ENCODE measurements around the gene GSTO1.

The GSTO1 gene

DNA sequence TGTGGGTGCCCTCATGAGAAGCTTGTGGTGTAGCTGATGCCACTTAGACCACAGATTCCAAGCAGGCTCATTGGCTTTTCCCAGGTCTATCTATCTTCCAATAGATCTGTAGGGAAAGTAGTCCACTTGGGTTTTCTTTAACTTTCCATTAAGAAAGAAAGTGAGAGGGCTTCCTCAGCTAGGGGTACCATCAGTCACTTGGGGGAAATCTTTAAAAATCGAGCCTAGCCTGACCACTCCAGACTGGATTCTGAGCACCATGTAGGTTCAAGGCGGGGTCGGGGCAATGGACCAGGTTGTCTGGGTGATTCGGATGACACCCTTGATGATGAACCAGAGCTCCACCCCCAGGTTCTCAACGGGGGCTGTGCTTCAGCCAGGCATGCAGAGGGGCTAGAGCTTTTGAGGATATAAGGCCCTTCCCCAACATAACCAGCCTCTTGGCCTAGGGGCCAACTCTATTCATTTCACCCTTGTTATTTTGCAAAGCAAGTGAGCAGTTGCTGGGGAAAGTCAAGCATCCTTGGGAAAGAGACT, 56.6 kb downstream of the GSTO1 start:
- no peak for ATAC-seq
- TF ChIP-seq ISL1 (CRISPR knock-in tag; IDR thresholded peaks at IDR 0.05) (no peak), CSRNP3 (CRISPR knock-in tag; IDR thresholded peaks at IDR 0.05) (no peak)
- TF ChIP-seq, protein P1, sequence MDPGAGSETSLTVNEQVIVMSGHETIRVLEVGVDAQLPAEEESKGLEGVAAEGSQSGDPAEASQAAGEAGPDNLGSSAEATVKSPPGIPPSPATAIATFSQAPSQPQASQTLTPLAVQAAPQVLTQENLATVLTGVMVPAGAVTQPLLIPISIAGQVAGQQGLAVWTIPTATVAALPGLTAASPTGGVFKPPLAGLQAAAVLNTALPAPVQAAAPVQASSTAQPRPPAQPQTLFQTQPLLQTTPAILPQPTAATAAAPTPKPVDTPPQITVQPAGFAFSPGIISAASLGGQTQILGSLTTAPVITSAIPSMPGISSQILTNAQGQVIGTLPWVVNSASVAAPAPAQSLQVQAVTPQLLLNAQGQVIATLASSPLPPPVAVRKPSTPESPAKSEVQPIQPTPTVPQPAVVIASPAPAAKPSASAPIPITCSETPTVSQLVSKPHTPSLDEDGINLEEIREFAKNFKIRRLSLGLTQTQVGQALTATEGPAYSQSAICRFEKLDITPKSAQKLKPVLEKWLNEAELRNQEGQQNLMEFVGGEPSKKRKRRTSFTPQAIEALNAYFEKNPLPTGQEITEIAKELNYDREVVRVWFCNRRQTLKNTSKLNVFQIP (CRISPR knock-in tag; IDR thresholded peaks at IDR 0.05; ENCODE audit: borderline replicate concordance, low read depth): no peak

DNA sequence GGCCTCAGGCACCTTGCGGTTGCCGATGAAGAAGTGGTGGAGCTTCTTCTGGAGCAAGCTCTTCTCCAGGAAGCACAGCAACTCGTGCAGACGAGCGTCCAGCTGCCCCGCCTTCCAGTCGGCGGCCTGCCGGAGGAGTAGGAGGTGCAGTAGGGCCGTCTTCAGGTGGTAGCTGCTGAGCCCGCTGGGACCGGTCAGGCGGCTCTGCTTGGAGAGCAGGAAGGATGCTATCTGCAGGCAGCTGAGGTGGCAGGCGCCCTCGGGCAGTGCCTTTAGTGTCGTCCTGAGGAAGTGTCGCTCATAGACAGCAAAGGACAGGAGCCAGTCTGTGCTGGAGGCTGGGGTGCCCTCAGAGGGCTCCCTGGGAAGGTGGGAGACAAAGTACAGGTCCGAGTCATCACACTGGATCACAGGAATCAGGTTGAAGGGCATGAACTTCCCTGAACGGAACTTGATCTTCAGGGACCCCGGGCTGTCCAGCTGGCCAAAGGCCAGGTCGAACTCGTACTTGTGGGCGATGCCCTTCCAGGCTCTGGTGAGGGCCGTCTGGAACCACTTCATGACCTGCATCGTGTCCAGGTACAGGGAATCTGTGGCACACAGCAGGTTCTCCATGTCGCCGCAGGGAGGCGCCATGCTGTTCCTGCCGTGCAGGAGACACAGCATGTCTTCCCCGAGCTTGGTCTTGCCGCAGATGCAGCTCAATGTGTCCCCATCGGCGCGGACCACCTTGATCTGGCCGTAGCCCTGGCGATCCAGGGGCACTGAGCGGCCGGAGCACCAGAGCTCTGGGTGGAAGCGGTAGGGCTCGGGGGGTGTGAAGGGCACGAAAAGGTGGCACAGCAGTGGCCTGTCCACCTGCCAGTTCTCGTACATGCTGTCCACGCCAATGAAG, 60.1 kb downstream of the GSTO1 start:
- TF ChIP-seq ZC3H10 (CRISPR knock-in tag; IDR thresholded peaks at IDR 0.05) (no peak), ZFP30 (CRISPR knock-in tag; IDR thresholded peaks at IDR 0.05) (no peak), TOX (CRISPR knock-in tag; IDR thresholded peaks at IDR 0.05; ENCODE audit: borderline replicate concordance) (no peak), TCF4 (CRISPR knock-in tag; IDR thresholded peaks at IDR 0.05; ENCODE audit: borderline replicate concordance) (no peak), CSDC2 (CRISPR knock-in tag; IDR thresholded peaks at IDR 0.05) (no peak), ZNF8 (CRISPR knock-in tag; IDR thresholded peaks at IDR 0.05) (no peak), RARB (CRISPR knock-in tag; IDR thresholded peaks at IDR 0.05) (no peak), TSHZ2 (CRISPR knock-in tag; IDR thresholded peaks at IDR 0.05) (no peak), ZFP3 (CRISPR knock-in tag; IDR thresholded peaks at IDR 0.05) (no peak), CREB5 (CRISPR knock-in tag; IDR thresholded peaks at IDR 0.05; ENCODE audit: low read depth) (no peak), PATZ1 (CRISPR knock-in tag; IDR thresholded peaks at IDR 0.05; ENCODE audit: borderline replicate concordance) (no peak), BACH2 (CRISPR knock-in tag; IDR thresholded peaks at IDR 0.05; ENCODE audit: borderline replicate concordance) (no peak), ZNF565 (CRISPR knock-in tag; conservative IDR thresholded peaks at IDR 0.05; ENCODE audit: low read depth) (no peak), PPARA (CRISPR knock-in tag; IDR thresholded peaks at IDR 0.05; ENCODE audit: borderline replicate concordance) (no peak), CSRNP3 (CRISPR knock-in tag; IDR thresholded peaks at IDR 0.05) (no peak), SNAI2 (CRISPR knock-in tag; IDR thresholded peaks at IDR 0.05) (no peak), ARNTL (CRISPR knock-in tag; IDR thresholded peaks at IDR 0.05; ENCODE audit: borderline replicate concordance, low read depth) (no peak), OSR1 (CRISPR knock-in tag; IDR thresholded peaks at IDR 0.05) (no peak)
- TF ChIP-seq, protein P1 (CRISPR knock-in tag; IDR thresholded peaks at IDR 0.05; ENCODE audit: borderline replicate concordance, low read depth): no peak
- no peak for ATAC-seq
